Measurements from ENCODE around the gene RPL13. TPM values are rescaled to one million over a fixed set of nuclear protein-coding genes. Genes with fewer than 3 reads are reported as not detected.

The RPL13 gene
- polyA plus RNA-seq, 3 donors: 1,526 to 1,773 (median 1,604) TPM

GRCh38 chr16:89595330-89596060, 35.0 kb downstream of the RPL13 start:
- DNase-seq (ENCODE audit: low read depth in 3 of 3, low spot score in 2 of 3): no peak

DNA sequence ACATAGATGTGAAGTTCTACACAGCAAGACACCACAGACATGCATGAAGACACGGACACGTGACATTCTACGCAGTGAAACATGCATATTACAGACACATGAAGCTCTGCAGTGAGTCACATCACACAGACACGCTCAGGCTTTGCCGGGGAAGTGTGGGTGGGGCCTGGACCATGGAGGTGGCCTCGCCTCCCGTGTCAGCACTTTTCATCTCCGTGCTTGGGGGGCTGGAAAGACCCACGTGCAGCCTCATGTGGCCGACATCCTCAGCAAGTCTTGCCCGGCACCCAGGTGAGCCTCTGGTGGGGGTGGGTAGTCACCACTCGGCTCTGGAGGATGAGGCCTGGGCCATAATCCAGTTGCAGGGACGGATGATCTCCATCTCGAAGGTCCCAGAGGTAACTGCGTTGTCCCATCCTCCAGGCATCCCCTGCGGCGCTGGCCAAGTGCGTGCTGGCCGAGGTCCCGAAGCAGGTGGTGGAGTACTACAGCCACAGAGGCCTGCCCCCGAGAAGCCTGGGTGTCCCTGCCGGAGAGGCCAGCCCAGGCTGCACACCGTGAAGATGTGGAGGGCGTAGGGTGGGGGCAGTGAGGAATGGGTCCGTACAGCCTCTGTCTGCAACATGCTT, 35.7 kb downstream of the RPL13 start:
- DNase-seq (ENCODE audit: low read depth in 3 of 3, low spot score in 2 of 3): no peak

DNA sequence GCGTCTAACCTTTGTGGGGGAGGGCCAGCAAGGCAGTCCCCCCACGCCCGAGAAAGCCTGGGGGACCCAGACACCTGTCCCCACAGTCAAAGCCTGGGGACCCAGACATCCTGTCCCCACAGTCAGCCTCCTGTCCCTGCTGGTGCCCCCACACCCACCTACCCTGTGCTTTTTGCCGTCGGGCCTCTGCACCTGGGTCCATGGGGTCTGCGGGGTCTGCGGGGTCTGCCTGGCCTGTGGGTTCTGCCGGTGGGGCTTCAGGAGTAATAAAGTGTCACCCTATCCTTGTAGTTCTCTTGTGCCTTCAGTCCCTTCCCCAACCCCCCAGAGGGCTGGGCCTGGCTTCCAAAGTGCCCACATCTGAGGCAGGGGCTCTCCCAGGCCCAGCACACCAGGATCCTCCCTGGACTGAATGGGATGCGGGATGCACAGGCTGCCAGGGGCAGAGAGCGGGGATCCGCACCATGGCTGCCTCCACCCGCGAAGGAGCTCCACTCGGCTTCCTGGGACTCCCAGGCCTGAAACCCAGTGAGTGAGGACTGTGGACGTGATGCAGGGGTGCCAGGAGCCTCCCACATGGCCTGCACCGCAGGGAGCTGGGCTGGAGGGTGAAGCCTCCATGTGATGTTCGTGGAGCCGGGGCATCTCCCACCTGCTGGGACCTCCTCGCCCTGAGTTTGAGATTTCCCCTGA, 36.6 kb downstream of the RPL13 start:
- no peak for DNase-seq (ENCODE audit: low read depth in 3 of 3, low spot score in 2 of 3)

DNA sequence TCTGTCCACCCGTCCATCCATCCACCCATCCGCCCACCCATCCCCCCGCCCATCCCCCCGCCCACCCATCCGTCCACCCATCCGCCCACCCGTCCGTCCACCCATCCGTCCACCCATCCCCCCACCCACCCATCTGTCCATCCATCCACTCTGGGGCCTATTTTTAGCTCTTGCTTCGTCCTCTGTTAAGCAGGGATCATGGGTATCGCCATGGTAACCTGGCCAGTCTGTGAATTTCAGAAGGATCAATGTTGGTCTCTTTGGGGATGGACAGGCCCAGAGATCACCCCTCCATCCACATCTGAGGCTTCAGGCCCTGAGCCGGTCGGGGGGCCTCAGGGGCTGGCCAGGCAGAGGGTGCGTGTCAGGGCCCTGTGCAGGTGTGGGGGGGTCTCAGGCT, 37.7 kb downstream of the RPL13 start:
- DNase-seq (ENCODE audit: low read depth in 3 of 3, low spot score in 2 of 3): no peak

GRCh38 chr16:89599451-89599858, 39.0 kb downstream of the RPL13 start:
- no peak for DNase-seq (ENCODE audit: low read depth in 3 of 3, low spot score in 2 of 3)

DNA sequence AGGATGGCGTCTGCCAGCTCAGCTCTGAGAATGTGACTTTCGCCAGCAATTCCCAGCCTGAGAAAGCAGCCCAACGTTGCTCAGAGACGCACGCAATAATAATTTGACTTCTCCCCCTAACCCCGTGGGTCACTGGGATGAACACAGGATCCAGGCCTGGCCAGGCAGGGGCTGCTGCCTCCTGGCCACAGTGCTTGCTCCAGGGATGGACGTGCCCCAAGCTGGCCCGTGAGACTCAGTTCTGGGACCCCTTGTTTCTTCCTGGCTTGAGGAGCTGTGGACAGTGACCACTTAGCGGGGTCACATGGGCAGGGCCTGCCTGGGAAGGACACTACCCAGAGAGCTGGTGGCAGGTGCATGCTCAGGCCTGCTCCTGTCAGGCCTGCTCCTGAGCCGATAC, 39.4 kb downstream of the RPL13 start:
- DNase-seq (ENCODE audit: low read depth in 3 of 3, low spot score in 2 of 3): no peak

- no peak for DNase-seq (ENCODE audit: low read depth in 3 of 3, low spot score in 2 of 3)
Measured at GRCh38 chr16:89600427-89600826, 39.9 kb downstream of the RPL13 start.

GRCh38 chr16:89600956-89601355, 40.5 kb downstream of the RPL13 start:
- DNase-seq (ENCODE audit: low read depth in 3 of 3, low spot score in 2 of 3): no peak

DNA sequence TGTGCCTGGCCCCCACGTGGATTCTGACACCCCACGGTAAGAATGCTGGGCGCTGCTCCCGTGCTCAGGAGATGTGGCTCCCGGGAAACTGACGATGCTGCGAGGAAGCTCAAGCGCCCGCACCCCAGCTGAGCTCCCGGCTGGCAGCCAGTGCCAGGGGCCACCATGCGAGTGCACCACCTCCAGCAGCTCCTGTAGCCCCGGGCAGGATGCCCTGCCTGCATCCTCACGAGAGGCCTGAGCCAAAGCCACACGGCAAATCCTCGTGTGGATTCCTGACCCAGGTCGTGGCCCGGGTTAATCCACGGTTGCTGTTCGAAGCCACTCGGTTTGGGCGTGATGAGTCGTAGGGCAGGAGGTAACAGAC, 41.4 kb downstream of the RPL13 start:
- no peak for DNase-seq (ENCODE audit: low read depth in 3 of 3, low spot score in 2 of 3)

DNA sequence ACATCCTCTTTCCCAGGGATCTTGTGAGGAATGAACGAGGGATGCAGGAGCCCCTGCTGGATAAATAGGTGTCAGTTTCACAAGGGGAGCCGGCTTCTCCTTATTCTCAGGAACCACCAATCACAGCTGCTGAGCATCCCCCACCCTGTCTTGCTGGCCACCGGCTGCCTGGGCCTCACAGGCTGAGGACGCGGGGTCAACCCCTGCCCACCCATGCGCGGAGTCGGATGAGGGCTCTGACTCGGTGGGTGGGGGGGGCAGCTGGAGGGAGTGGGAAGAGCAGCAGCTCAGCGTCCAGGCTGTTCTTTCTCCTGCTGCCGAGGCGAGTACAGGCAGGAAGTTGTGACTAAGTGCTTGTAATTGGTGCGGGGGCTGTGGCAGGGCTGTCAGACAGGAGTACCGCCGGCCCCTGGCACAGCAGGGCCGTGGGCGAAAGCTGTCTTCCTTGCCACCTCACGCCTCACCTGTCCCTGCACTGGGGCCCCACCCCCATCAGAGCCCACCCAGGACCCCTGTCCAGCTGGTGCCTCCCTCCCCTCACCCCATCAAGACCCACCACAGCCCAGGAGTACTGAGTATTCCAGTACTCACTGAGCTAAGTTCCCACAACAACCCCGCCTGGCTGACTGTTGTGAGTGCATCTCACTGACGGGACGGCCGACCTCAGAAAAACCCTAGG, 41.9 kb downstream of the RPL13 start:
- DNase-seq (ENCODE audit: low read depth in 3 of 3, low spot score in 2 of 3): peak; percentile 73 to 81 (median 77)

DNA sequence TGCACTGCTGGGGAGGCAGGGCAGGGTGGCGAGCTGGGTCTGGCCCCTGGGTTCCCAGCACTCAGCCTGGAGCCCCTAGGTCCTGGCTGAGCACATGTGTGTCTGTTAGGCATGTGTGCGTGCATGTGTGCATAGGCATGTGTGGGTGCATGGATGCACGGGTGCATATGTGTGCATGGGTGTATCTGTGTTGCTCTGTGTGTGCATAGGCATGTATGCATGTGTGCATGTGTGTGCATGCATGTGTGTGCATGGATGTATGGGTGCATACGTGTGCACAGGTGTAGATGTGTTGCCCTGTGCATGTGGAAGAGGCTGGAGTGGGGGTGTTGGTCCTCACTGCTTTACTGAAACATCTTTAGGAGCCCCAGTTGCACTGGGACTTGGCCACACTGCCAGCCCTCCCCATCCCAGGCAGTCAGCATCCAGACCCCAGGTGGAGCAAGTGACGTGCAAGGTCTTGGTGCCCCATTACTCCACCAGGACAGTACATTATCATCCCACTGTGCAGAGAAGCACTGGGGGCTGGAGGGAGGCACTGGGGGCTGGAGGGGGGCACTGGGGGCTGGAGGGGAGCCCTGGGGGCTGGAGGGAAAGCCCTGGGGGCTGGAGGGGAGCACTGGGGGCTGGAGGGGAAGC, 42.6 kb downstream of the RPL13 start:
- DNase-seq (ENCODE audit: low read depth in 3 of 3, low spot score in 2 of 3): no peak

DNA sequence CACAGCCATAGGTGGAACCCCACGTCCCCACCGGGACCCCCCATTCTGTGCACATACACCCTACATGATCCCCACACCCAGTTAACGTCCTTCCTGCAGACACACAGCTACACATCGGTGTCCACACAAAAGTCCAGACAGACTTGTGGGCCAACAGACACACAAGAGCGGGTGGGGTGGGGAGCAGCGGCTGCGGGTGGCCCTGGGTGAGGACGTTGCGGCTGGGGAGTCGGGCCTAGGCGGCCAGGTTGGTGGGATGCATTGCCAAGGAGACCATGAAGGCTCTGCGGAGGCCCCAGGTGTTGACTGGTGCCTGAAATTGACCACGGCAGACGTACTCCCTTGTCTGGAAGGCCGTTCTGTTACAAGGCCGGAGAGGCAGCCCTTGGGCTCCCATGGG, 44.3 kb downstream of the RPL13 start:
- no peak for DNase-seq (ENCODE audit: low read depth in 3 of 3, low spot score in 2 of 3)

DNA sequence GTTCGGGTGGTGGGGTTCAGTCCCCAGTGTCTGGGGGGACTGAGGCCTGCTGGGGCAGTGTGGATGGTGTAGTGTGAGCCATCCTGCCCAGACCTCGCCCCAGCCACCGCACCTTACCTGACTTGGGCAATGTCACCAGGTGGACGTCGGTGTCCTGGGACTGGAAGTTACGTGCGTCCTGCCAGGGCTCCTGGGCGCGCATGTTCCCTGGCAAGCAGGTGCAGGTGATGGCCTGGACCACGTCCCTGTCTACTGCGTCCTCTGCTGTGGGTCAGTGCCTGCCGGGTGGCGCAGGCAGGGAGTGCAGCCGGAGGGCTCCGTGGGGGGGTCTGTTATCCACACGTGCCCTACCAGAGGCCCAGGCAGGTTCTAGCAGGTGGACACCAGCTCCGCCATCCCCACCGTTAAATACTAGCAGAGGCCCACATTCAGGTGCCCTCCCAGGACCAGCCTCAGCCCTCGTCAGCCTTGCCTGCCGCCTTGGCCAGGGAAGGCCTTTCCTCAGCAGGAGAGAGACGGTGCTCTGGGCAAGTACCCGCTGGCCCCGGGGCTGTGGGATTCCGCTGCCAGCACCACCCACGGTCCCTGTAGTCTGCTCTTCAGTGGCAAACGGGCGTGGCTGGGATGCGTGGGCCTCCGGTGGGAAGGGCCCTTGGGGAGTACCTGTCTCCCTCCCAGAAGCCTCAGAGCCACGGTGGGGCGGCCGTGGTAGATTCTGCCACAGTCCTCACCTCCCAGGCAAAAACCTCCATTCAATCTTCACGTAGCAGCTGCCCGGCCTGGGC, 44.9 kb downstream of the RPL13 start:
- no peak for DNase-seq (ENCODE audit: low read depth in 3 of 3, low spot score in 2 of 3)

GRCh38 chr16:89606006-89606405, 45.5 kb downstream of the RPL13 start:
- DNase-seq (ENCODE audit: low read depth in 3 of 3, low spot score in 2 of 3): no peak

GRCh38 chr16:89607453-89607852, 47.0 kb downstream of the RPL13 start:
- no peak for DNase-seq (ENCODE audit: low read depth in 3 of 3, low spot score in 2 of 3)

DNA sequence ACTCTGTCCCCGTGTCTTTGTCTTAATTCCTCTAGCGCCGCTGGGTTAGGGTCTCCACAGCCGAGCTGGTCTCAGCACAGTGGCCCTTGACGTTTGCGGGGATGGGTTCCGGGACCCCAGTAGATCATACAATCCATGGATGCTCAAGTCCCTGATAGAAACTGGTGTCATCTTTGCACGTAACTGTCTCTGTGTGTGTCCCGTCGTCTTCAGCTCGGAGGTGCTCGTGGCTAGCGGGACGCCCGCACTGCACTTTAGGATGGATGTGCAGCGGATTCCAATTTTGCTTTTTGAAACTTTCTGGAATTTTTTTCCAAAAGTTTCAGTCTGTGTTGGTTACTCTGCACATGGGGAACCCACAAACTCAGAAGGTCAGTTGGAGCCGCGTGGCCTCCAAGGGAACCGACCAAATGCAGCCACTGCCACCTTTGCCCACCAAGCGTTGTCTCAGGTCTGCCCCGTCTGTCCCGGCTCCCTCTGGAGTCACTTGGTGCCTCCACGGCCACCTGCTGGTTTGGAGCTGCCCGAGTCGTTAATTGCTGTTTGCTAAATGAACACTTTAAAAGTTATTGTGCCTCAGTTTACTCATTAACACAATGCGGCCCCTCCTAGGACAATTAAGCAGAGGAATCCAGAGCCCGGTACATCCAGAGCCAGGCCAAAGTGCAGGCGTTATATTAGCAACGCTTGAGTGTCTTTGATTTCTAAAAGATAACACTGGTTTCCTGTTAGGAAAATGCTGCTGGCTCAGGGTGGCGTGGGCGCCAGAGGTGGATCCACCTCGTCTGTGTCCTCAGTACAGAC, 47.7 kb downstream of the RPL13 start:
- DNase-seq (ENCODE audit: low read depth in 3 of 3, low spot score in 2 of 3): no peak

DNA sequence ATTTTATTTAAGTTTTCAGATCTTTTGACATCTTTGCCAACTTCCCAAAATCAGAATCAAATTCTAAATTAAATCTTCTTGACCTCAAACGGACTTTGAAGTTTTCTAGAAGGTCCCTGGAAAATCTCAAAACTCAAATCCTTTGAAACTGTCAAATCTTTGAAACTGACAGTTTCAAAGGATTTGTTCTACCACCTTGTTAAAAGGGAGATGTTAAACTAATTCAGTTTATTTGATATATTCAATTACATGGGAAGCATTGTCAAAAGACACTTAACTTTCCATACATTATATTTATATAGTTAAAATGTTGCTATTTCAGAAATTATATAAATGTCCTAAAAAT, 49.6 kb downstream of the RPL13 start:
- no peak for DNase-seq (ENCODE audit: low read depth in 3 of 3, low spot score in 2 of 3)

DNA sequence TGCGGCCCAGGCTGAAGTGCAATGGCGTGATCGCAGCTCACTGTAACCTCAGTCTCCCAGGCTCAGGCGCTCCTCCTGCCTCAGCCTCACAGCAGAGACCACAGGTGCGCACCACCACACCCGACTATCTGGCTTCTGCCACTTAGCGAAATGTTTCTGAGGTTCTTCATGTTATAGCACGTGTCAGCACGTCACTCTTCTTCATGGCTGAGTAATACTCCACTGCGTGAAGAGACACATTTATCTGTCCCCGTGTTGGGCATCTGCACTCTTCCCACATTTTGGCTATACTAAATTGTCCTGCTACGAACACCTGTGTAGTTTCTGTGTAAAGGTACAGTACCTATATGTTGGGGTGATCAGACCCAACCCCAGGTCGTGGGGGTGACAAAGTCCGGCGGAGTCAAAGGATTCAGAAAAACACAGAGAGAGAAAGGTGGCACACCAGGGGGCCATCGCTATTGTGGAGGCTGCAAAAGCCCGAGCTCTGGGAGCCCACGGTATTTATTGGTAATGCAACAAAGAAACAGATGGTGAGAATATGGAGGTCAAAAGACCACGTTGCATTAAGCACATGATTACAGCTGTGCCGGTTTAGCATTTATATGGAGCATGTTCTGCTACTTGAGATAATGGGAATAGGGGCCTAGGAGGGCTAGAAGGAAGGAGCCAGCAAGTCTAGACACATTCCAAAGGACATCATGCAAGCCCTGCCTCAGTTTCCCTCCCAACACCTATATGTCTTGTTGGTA, 52.1 kb downstream of the RPL13 start:
- DNase-seq (ENCODE audit: low read depth in 3 of 3, low spot score in 2 of 3): no peak

Measured in right renal cortex interstitium (tissue), 3 donors.